Adipocyte (in vitro differentiated cells): ENCODE results near the gene CD6.

Source experiments
- DNase-seq: peaks from one replicate; pipeline ENCODE4 v3.0.0-alpha.2; 2015; ENCODE audit warnings: low read depth
- H3K27me3 ChIP-seq: replicated peaks from 2 replicates; pipeline ENCODE4 v1.7.0; 2013; ENCODE audit warnings: mild to moderate bottlenecking, low read length, moderate library complexity; ENCODE audit not compliant: control insufficient read depth, insufficient read depth
- H3K36me3 ChIP-seq: 2 replicates; pipeline ENCODE4 v1.7.0; 2013; ENCODE audit warnings: low read length, mild to moderate bottlenecking, moderate library complexity; ENCODE audit not compliant: control insufficient read depth, insufficient read depth, severe bottlenecking
- H3K4me1 ChIP-seq: 2 replicates; pipeline ENCODE4 v1.7.0; 2013; ENCODE audit warnings: mild to moderate bottlenecking, low read length, moderate library complexity; ENCODE audit not compliant: control insufficient read depth, insufficient read depth
- H3K4me3 ChIP-seq: 2 replicates; pipeline ENCODE4 v1.7.0; 2013; ENCODE audit warnings: mild to moderate bottlenecking, low read length, moderate library complexity
- H3K9ac ChIP-seq: 2 replicates; pipeline ENCODE4 v1.7.0; 2013; ENCODE audit warnings: mild to moderate bottlenecking, low read length, moderate library complexity
- H3K9me3 ChIP-seq: 2 replicates; pipeline ENCODE4 v1.7.0; 2013; ENCODE audit warnings: mild to moderate bottlenecking, low read length, moderate library complexity; ENCODE audit not compliant: control insufficient read depth

CD6 gene

GRCh38 chr11:61026121-61027031, 54.9 kb downstream of the CD6 start:
- no peak for DNase-seq
- H3K9ac ChIP-seq = no peak overlapping the region
- H3K4me3 ChIP-seq = no peak overlapping the region
- no peaks in the 10 kb centered on the region for H3K9me3 ChIP-seq
- peaks cover 55% of the 10 kb centered on the region for H3K27me3 ChIP-seq
- H3K36me3 ChIP-seq = no peaks in the 10 kb centered on the region
- H3K4me1 ChIP-seq = no peaks in the 10 kb centered on the region

GRCh38 chr11:61027141-61027840, 55.8 kb downstream of the CD6 start:
- no peaks in the 10 kb centered on the region for H3K9me3 ChIP-seq
- H3K4me3 ChIP-seq = no peak overlapping the region
- H3K4me1 ChIP-seq = no peaks in the 10 kb centered on the region
- no peak for DNase-seq
- no peaks in the 10 kb centered on the region for H3K36me3 ChIP-seq
- peaks cover 47% of the 10 kb centered on the region for H3K27me3 ChIP-seq
- H3K9ac ChIP-seq = no peak overlapping the region

GRCh38 chr11:61028135-61028729, 56.8 kb downstream of the CD6 start:
- H3K9me3 ChIP-seq = no peaks in the 10 kb centered on the region
- no peaks in the 10 kb centered on the region for H3K36me3 ChIP-seq
- no peak for DNase-seq
- H3K4me3 ChIP-seq = no peak overlapping the region
- H3K4me1 ChIP-seq = no peaks in the 10 kb centered on the region
- H3K27me3 ChIP-seq = peaks cover 37% of the 10 kb centered on the region
- H3K9ac ChIP-seq = no peak overlapping the region

- peaks cover 8% of the 10 kb centered on the region for H3K27me3 ChIP-seq
- no peak for DNase-seq
- no peaks in the 10 kb centered on the region for H3K9me3 ChIP-seq
- no peaks in the 10 kb centered on the region for H3K4me1 ChIP-seq
- H3K4me3 ChIP-seq = no peak overlapping the region
- H3K36me3 ChIP-seq = no peaks in the 10 kb centered on the region
- no peak overlapping the region for H3K9ac ChIP-seq
Observed at GRCh38 chr11:61032824-61033223, 61.3 kb downstream of the CD6 start.

- no peak for DNase-seq
Observed at GRCh38 chr11:61033417-61033816, 61.9 kb downstream of the CD6 start.

GRCh38 chr11:61034111-61034510, 62.6 kb downstream of the CD6 start:
- H3K4me3 ChIP-seq = no peak overlapping the region
- H3K4me1 ChIP-seq = no peaks in the 10 kb centered on the region
- no peaks in the 10 kb centered on the region for H3K9me3 ChIP-seq
- no peak overlapping the region for H3K9ac ChIP-seq
- H3K27me3 ChIP-seq = peaks cover 5% of the 10 kb centered on the region
- H3K36me3 ChIP-seq = no peaks in the 10 kb centered on the region
- DNase-seq = no peak

More at GRCh38 chr11:61033417-61033816, 61.9 kb downstream of the CD6 start:
- H3K9ac ChIP-seq = no peak overlapping the region
- H3K36me3 ChIP-seq = no peaks in the 10 kb centered on the region
- no peak overlapping the region for H3K4me3 ChIP-seq
- H3K27me3 ChIP-seq = peaks cover 7% of the 10 kb centered on the region
- no peaks in the 10 kb centered on the region for H3K4me1 ChIP-seq
- no peaks in the 10 kb centered on the region for H3K9me3 ChIP-seq

- Histone ChIP-seq H3K9ac (no peak overlapping the region), H3K36me3 (no peaks in the 10 kb centered on the region), H3K4me1 (no peaks in the 10 kb centered on the region), H3K9me3 (no peaks in the 10 kb centered on the region), H3K27me3 (peaks cover 5% of the 10 kb centered on the region), H3K4me3 (no peak overlapping the region)
- no peak for DNase-seq
Observed at GRCh38 chr11:61034704-61035525, 63.4 kb downstream of the CD6 start.

- H3K27me3 ChIP-seq = peaks cover 5% of the 10 kb centered on the region
- no peak overlapping the region for H3K4me3 ChIP-seq
- no peaks in the 10 kb centered on the region for H3K4me1 ChIP-seq
- H3K9ac ChIP-seq = no peak overlapping the region
- H3K36me3 ChIP-seq = no peaks in the 10 kb centered on the region
- DNase-seq = no peak
- no peaks in the 10 kb centered on the region for H3K9me3 ChIP-seq
Observed at GRCh38 chr11:61035526-61035835, 64.0 kb downstream of the CD6 start.

- Histone ChIP-seq H3K9me3 (no peaks in the 10 kb centered on the region), H3K9ac (no peak overlapping the region), H3K4me1 (no peaks in the 10 kb centered on the region), H3K4me3 (no peak overlapping the region), H3K27me3 (peaks cover 15% of the 10 kb centered on the region), H3K36me3 (no peaks in the 10 kb centered on the region)
- DNase-seq = peak; percentile 43
Observed at GRCh38 chr11:61037441-61038093, 66.1 kb downstream of the CD6 start.

GRCh38 chr11:61039916-61040315, 68.4 kb downstream of the CD6 start:
- Histone ChIP-seq H3K27me3 (peaks cover 10% of the 10 kb centered on the region), H3K9me3 (no peaks in the 10 kb centered on the region)

More at GRCh38 chr11:61039916-61040315, 68.4 kb downstream of the CD6 start:
- H3K4me3 ChIP-seq = no peak overlapping the region
- H3K9ac ChIP-seq = no peak overlapping the region
- no peak for DNase-seq
- no peaks in the 10 kb centered on the region for H3K4me1 ChIP-seq
- H3K36me3 ChIP-seq = no peaks in the 10 kb centered on the region
